Pancreas (tissue), 10 donors: Measurements from ENCODE around the gene CADM3. TPM values are rescaled to one million over a fixed set of nuclear protein-coding genes. Genes with fewer than 3 reads are reported as not detected.
A peak's percentile ranks its signal among the peaks of the same experiment; 100 is the strongest.

Experiments used
- ATAC-seq, 4 donors: fragments of 200-7000 bp; cut with Tn5 transposase; one replicate each; pipeline versions ENCODE4 v1.8.0 to v1.9.1; 2020; ENCODE audit warnings: mild to moderate bottlenecking in 4 of 4, moderate library complexity in 4 of 4
- DNase-seq, 6 donors: peaks; one replicate each; pipeline ENCODE4 v3.0.0-alpha.2; 2020
- FAIRE-seq: peaks from 2 replicates; lab custom pipeline; 2012; peaks lifted over from hg19 to GRCh38; lab: Jason Lieb, UNC
- H3K27ac ChIP-seq, 4 donors: fragments of 200-600 bp; sonication (generic); 1 replicate in 3 of 4; 2 replicates in 1 of 4; pipeline versions ENCODE4 v1.5.0 to v1.8.0; 2020
- H3K27me3 ChIP-seq, 4 donors: fragments of 200-600 bp; one replicate each; pipeline ENCODE4 v1.8.0; 2021
- H3K36me3 ChIP-seq, 3 donors: fragments of 200-600 bp; sonication (generic) in 1 of 3; one replicate each; pipeline versions ENCODE4 v1.5.0 to v1.8.0; 2020 to 2021
- H3K4me1 ChIP-seq, 3 donors: fragments of 200-600 bp; one replicate each; pipeline ENCODE4 v1.8.0; 2021
- H3K4me3 ChIP-seq, 4 donors: fragments of 200-600 bp; sonication (generic) in 2 of 4; one replicate each; pipeline versions ENCODE4 v1.5.0 to v1.8.0; 2020 to 2021
- H3K9me3 ChIP-seq, 4 donors: fragments of 200-600 bp; one replicate each; pipeline ENCODE4 v1.8.0; 2021
- CTCF ChIP-seq, 4 donors: fragments of 200-600 bp; sonication (generic) in 3 of 4; IDR thresholded peaks; one replicate each; pipeline versions ENCODE4 v1.5.0 to v1.8.0; 2021; ENCODE audit warnings: antibody characterized with exemption in 4 of 4
- WGBS, 2 donors: extraction: QIAGEN DNeasy Blood & Tissue Kit; methylation state at CpG; one replicate each; pipeline ENCODE4 v1.1.7; 2013; 5-methylcytosine and 5-hydroxymethylcytosine counted together
- intact Hi-C, 3 donors: fragments of 100-400 bp; cut with DNase I; formaldehyde crosslinking; loops; one replicate each; pipeline versions ENCODE4 v1.11.1 to v1.14.2; 2022
- polyA plus RNA-seq, 2 donors: library from polyadenylated mRNA; stranded (reverse); fragments of 200-250 nt; gene quantifications; one replicate each; pipeline ENCODE4 v1.2.3, GENCODE V29; 2013
- total RNA-seq, 6 donors: library from RNA; stranded (reverse); fragmentation: NEBNext Ultra II Directional in 4 of 6; extraction: Animal tissue kit (Norgen Biotek cat#: 25700) in 4 of 6; gene quantifications; one replicate each; pipeline versions ENCODE4 v1.2.1 to v1.2.4, GENCODE V29; 2021 to 2023
- donor health status: healthy with polysubstance abuse.
- donor health status: DM: no; HTN: no; CAD: no; lungs with moderate emphysema.
- donor health status: DM: no; HTN: no; CAD: no.
- donor health status: control.
- donor health status: control.
- donor health status: Bipolar disorder and iron deficiency.
- donor health status: DM: yes; HTN: yes; CAD: no.
- donor health status: DM: no; HTN: no; CAD: no.
- donor health status: DM: no; HTN: no; CAD: no.
- donor health status: DM: yes; HTN: yes; CAD: no.

Gene CADM3
- total and polyA plus RNA-seq, 8 donors: 0.25 to 1.4 (median 0.75) TPM

GRCh38 chr1:159152031-159152430, 19.4 kb upstream of the CADM3 start:
- intact Hi-C loops: loop anchor here in 1 of 3 donors (10.0 kb wide), 1 partner anchor 53 kb away; the partner anchor contains the start of gene ACKR1

GRCh38 chr1:159161001-159161718, 10.3 kb upstream of the CADM3 start:
- WGBS, 2 donors: 1% methylated on average over 4 of the region's 4 CpGs
- ATAC-seq (peak; percentile 92 to 100 (median 100)), FAIRE-seq (peak; percentile 87)

More at GRCh38 chr1:159152031-159152430, 19.4 kb upstream of the CADM3 start:
- FAIRE-seq (no peak), ATAC-seq (no peak), DNase-seq (no peak)
- H3K27me3 ChIP-seq: no peaks in the 10 kb centered on the region
- no peaks in the 10 kb centered on the region for H3K9me3 ChIP-seq
- H3K4me3 ChIP-seq: no peak overlapping the region
- no peaks in the 10 kb centered on the region for H3K4me1 ChIP-seq
- no peak overlapping the region for H3K27ac ChIP-seq
- TF ChIP-seq CTCF (IDR thresholded peaks at IDR 0.05): no peak
- WGBS, 2 donors: 59 to 70% methylated on average over 3 of the region's 3 CpGs
- H3K36me3 ChIP-seq: no peaks in the 10 kb centered on the region

GRCh38 chr1:159161719-159162026, 9.7 kb upstream of the CADM3 start:
- DNase-seq: no peak
- TF ChIP-seq CTCF (IDR thresholded peaks at IDR 0.05): no peak
- ATAC-seq: no peak
- Histone ChIP-seq H3K9me3 (no peaks in the 10 kb centered on the region), H3K4me1 (peaks cover 0 to 3% (median 0%) of the 10 kb centered on the region in 3 donors), H3K4me3 (no peak overlapping the region), H3K27me3 (peaks cover 0 to 7% (median 3%) of the 10 kb centered on the region in 4 donors), H3K36me3 (no peaks in the 10 kb centered on the region), H3K27ac (no peak overlapping the region)
- intact Hi-C loops: loop anchor here in 1 of 3 donors (10.0 kb wide), 1 partner anchor 633 kb away; no protein-coding TSS in a partner anchor
- no peak for FAIRE-seq
- 93 to 100% methylated on average over 1 of the region's 1 CpG for WGBS, 2 donors

More at GRCh38 chr1:159161001-159161718, 10.3 kb upstream of the CADM3 start:
- Histone ChIP-seq H3K27ac (no peak overlapping the region), H3K4me3 (no peak overlapping the region), H3K4me1 (peaks cover 0 to 3% (median 0%) of the 10 kb centered on the region in 3 donors), H3K36me3 (no peaks in the 10 kb centered on the region), H3K9me3 (no peaks in the 10 kb centered on the region), H3K27me3 (peaks cover 0 to 7% (median 3%) of the 10 kb centered on the region in 4 donors)
- TF ChIP-seq CTCF (IDR thresholded peaks at IDR 0.05): peak; percentile 85 to 95 (median 90)
- DNase-seq: peak; percentile 64 to 83 (median 74)
- intact Hi-C loops: loop anchor here in 1 of 3 donors (10.0 kb wide), 1 partner anchor 634 kb away; no protein-coding TSS in a partner anchor

- DNase-seq (no peak), FAIRE-seq (no peak), ATAC-seq (no peak)
- intact Hi-C loops: loop anchor here in 1 of 3 donors (10.0 kb wide), 1 partner anchor 632 kb away; no protein-coding TSS in a partner anchor
- no peaks in the 10 kb centered on the region for H3K36me3 ChIP-seq
- no peak overlapping the region for H3K4me3 ChIP-seq
- H3K27ac ChIP-seq: no peak overlapping the region
- peaks cover 0 to 3% (median 0%) of the 10 kb centered on the region in 3 donors for H3K4me1 ChIP-seq
- H3K9me3 ChIP-seq: no peaks in the 10 kb centered on the region
- TF ChIP-seq CTCF (IDR thresholded peaks at IDR 0.05): no peak
- 59 to 70% methylated on average over 4 of the region's 4 CpGs for WGBS, 2 donors
- H3K27me3 ChIP-seq: peaks cover 0 to 7% (median 3%) of the 10 kb centered on the region in 4 donors
These were observed 8.7 kb upstream of the CADM3 start for GRCh38 chr1:159162516-159163265.
